Islet of Langerhans (tissue), 1 donor: ENCODE data around the gene SPTY2D1.
A peak's percentile ranks its signal among the peaks of the same experiment; 100 is the strongest.
"Not testable (repeated sequence)": the region's sequence is repeated elsewhere in the genome, so short reads cannot be mapped to it uniquely, and the experiment has no call there.

ENCODE experiments used
- FAIRE-seq: peaks from one replicate; lab custom pipeline; 2011; peaks lifted over from hg19 to GRCh38; lab: Jason Lieb, UNC

Gene SPTY2D1, protein sequence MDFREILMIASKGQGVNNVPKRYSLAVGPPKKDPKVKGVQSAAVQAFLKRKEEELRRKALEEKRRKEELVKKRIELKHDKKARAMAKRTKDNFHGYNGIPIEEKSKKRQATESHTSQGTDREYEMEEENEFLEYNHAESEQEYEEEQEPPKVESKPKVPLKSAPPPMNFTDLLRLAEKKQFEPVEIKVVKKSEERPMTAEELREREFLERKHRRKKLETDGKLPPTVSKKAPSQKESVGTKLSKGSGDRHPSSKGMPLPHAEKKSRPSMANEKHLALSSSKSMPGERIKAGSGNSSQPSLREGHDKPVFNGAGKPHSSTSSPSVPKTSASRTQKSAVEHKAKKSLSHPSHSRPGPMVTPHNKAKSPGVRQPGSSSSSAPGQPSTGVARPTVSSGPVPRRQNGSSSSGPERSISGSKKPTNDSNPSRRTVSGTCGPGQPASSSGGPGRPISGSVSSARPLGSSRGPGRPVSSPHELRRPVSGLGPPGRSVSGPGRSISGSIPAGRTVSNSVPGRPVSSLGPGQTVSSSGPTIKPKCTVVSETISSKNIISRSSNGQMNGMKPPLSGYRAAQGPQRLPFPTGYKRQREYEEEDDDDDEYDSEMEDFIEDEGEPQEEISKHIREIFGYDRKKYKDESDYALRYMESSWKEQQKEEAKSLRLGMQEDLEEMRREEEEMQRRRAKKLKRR

DNA sequence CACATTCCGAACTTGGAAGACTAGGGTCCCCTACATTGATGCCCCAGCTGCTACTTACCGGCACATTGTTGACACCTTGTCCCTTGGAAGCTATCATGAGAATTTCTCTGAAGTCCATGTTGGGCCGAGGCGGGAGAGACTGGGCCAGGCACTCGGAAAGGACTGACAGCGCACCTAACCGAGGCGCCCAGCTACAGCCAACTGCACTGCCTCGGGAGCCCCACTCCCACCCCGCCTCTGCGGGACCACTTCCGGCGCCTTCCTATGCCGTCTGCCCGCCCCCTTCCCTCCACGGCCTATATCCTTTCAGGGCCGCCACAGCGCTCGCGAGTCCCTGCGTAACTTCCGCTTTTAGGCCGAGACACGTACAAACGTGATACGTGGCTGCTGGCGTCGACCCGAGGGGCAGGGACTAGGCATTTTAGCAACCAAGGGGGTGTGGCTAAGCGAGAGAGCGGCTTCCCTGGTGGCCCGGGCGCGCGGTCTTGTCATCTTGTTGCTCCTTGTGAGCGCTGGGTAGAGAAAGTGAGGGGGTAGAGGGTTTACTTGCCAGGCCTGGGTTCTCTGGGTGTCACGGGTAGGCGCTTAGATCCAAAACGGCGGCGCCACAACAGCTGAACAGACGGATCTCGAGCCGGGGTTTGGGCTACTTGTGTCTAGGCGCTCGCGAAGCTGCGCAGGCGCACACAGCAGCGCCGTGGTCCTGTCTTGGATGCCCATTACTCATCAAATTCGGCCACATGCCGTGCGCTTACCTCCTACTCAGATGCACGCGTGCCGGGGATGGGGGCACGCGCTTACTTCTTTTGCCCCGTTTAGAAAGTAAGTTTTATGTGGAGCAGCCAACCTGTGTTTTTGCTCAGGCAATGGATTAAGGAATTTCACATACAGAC lies at the start of gene SPTY2D1:
TSS of gene SPTY2D1 (minus strand) at position 203 of the 893 bp plus-strand sequence. CDS start at position 118, 85 bp downstream.
- peak; percentile 92 for FAIRE-seq

DNA sequence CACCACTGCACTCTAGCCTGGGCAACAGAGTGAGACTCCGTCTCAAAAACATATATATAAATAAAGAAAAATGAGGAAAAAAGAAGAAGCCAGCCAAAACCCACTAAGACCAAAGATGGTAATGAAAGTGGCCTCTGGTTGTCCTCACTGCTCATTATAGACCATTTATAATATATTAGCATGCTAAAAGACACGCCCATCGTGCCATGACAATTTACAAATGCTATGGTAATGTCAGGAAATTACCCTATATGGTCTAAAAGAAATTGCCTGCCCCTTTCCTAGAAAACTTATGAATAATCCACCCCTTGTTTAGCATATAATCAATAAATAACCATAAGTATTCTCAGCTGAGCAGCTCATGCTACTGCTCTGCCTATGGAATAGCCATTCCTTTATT lies 48.3 kb upstream of the SPTY2D1 start:
- FAIRE-seq, result no peak

DNA sequence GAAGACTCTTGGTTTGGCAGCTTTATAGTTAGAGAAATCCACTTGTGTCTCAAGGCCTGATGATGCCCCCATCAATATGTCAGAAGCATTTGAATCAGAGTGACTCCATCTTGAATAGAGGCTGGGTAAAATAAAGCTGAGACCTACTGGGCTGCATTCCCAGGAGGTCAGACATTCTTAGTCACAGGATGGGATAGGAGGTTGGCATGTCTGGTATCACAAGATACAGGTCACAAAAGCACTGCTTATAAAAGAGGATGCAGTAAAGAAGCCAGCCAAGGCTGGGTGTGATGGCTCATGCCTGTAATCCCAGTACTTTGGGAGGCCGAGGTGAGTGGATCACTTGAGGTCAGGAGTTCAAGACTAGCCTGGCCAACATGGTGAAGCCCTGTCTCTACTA lies 47.8 kb upstream of the SPTY2D1 start:
- FAIRE-seq, result not testable (repeated sequence)

DNA sequence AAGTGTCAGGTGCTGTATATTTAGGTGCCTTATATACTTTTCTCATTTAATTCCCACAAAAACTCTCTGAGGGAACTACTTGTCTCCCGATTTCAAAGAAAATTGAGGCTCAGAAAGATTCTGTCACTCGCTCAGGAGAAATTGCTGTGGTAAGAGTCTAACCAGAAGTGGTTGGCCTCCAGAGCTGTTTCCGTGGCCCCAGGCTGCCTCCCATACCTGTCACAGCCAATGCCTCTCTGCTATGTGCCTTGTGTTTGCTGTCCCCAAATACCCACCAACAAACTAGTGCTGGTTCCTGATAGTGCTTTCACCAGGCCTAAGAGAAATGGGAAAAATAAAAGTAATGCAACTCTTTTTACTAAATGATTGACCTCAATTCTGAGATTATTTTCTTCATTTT lies 43.4 kb upstream of the SPTY2D1 start:
- no peak for FAIRE-seq

DNA sequence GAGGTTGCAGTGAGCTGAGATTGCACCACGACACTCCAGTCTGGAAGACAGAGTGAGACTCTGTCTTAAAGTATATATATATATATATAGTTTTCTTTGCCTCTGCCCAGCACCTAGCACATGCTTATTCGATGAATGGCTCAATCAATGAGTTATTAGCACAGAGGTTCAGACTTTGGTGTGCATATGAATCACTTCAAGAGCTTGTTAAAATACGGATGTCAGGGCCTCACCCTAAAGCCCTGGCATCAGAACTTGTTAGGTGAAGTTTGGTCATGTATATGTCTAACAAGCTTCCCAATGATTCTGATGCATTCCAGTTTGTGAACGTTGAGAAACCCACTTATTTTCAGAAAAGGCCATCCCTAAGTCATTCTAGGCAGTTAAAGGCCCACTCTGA lies 42.7 kb upstream of the SPTY2D1 start:
- no peak for FAIRE-seq

DNA sequence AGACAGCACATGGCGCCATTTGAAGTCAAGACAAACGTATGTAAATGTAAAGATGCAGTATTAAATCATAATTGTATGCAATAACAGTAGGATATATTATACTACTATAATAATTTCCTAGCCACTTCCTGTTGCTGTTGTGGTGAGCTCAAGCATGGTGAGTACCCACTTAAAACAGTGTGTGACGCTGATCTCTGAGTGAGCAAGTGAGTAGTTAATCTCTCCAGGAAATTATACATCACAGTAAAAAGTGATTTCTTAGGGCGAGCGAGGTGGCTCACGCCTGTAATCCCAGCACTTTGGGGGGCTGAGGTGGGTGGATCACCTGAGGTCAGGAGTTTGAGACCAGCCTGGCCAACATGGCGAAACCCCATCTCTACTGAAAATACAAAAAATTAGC lies 38.1 kb upstream of the SPTY2D1 start:
- FAIRE-seq, result not testable (repeated sequence)

DNA sequence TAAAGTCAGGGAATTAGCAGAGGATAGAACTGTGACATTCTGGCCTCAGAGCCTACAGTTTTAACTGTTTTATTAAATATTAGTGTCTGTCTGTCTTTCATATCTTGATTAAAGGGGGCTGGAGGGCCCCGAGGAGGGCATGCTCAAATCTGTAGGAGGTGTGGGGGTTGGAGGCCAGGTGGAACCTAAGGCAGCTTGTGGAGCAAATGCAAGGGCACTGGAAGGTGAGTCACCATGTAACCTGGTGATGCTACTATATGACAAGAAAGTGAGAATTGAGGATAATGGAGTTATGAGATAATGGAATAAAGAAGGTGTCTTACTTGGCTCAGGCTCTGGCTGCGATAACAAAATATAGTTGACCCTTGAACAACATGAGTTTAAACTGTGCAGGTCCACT lies 37.1 kb upstream of the SPTY2D1 start:
- FAIRE-seq, result no peak

DNA sequence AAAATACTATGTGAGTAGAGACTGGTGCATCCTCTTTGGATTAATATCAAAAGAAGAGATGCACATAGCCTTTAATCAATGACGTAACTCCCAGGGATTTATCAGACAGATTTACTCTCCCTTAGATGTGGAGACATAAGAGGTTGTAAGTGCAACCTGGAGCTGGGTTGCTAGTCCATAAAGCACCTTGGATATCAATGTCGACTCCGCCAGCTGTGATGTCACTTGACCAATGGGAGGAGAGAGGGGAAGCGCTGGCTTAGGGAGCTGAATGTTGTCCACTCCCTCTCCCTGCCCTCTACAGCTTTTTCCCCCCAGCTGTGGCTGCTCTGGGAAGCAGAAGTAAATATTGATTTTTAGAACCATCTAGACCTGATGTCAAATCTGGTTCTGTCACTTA lies 35.6 kb upstream of the SPTY2D1 start:
- FAIRE-seq, result no peak

DNA sequence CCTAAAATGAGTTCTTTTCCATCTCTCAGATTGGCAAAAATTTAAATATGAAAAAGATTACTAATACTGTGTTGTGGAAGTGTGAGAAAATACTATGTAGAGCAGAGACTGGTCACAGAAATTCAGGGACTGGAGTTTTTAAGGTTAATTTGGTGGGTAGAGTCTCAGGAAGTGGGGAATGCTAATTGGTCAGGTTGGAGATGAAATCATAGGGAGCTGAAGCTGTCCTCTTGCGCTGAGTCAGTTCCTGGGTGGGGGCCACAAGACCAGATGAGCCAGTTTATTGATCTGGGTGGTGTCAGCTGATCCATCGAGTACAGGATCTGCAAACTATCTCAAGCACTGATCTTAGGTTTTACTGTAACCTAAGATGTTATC lies 35.1 kb upstream of the SPTY2D1 start:
- FAIRE-seq, result peak; percentile 5

DNA sequence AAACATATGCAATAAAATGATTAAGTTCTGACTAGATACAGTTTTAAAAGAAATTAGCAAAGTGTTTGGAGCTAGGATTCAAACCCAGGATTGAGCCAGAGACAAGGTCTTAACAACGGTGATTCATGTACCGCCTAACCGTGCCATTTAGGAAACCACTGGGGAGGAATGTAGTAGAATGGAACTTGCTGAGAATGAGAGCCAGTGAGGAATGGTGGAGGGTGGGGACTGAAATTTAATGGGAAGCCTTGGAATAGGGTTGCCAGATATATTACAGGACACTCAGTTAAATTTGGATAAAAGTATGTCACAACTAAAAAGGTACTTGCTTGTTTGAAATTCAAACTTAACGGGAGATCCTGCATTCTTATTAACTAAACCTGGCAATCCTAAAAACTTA lies 34.0 kb upstream of the SPTY2D1 start:
- no peak for FAIRE-seq

DNA sequence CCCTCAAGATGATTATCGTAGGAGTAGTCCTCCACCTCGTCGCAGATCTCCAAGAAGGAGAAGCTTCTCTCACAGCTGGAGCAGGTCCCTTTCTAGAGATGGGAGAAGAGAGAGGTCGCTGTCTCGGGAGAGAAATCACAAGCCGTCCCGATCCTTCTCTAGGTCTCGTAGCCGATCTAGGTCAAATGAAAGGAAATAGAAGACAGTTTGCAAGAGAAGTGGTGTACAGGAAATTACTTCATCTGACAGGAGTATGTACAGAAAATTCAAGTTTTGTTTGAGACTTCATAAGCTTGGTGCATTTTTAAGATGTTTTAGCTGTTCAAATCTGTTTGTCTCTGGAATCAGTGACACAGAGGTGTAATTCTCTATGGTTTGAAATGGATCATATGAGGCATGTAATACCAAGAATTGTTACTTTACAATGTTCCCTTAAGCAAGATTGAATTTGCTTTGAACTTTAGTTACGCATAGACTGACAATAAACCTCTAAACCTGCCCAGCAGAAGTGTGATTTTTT lies 31.3 kb upstream of the SPTY2D1 start:
- FAIRE-seq, result not testable (repeated sequence)

DNA sequence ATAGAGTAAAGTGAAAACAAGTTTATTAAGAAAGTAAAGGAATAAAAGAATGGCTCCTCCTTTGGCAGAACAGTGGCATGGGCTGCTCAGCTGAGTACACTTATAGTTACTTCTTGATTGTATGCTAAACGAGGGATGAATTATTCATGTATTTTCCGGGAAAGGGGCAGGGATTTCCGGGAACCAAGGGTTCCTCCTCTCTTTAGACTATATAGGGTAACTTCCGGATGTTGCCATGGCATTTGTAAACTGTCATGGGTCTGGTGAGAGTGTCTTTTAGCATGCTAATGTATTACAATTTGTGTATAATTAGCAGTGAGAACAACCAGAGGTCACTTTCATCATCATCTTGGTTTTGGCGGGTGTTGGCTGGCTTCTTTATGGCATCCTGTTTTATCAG lies 23.5 kb upstream of the SPTY2D1 start:
- no peak for FAIRE-seq

DNA sequence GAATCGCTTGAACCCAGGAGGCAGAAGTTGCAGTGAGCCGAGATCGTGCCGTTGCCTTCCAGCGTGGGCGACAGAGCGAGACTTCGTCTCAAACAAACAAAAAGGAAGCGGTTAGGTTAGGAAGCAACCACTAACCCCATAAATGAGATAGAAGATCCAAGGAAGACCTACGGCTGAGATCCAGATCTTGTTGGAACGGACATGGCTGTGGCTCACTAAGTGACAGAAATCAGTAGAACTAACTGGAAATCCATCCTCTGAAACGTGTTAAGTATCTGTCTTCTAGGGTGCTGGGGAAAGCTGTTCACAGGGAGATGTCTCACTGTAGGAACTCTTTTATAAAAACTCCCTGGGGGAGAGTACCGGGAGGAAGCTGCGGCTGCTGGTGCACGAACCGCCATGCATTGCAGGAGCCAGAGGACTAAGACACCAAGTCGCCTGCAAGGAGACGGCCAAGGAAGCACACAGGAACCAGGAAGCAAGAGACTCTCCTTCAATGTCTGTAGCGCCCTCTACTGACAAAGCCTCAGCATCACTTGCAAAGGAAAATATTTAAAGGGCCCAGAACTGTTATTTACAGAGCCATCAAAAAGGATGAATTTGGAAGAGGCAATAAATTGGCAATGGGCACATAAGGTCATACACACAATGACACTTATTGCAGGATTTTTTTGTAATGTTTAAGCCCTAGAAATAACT lies 16.9 kb upstream of the SPTY2D1 start:
- FAIRE-seq, result no peak

DNA sequence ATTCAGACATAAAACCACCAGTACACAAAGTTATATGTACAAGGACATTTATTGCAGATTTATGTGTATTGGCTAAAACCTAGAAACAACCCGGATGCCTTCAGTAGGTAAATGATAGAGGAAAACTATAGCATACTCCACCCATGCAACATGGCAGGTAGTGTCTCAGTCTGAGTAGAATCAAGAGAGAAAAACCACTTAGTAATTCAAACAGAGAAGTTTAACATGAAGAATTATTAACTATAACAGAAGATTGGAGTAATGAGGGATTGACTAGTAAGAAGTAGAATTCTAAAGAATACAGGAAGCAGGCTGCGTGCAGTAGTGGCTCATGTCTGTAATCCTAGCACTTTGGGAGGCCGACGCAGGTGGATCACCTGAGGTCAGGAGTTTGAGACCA lies 16.2 kb upstream of the SPTY2D1 start:
- no peak for FAIRE-seq

DNA sequence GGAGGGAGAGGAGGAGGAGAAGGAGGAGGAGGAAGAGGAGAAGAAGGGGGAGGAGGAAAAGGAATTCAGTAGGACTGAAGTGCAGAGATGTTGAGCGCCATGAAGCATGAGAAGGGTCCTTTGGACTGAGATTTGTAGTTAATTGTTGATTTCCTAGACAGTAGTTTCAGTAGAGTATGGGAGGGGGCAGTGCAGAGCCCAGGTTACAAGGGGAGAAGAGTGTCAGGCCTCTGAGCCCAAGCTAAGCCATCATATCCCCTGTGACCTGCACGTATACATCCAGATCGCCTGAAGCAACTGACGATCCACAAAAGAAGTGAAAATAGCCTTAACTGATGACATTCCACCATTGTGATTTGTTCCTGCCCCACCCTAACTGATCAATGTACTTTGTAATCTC lies 8.9 kb upstream of the SPTY2D1 start:
- FAIRE-seq, result not testable (repeated sequence)

DNA sequence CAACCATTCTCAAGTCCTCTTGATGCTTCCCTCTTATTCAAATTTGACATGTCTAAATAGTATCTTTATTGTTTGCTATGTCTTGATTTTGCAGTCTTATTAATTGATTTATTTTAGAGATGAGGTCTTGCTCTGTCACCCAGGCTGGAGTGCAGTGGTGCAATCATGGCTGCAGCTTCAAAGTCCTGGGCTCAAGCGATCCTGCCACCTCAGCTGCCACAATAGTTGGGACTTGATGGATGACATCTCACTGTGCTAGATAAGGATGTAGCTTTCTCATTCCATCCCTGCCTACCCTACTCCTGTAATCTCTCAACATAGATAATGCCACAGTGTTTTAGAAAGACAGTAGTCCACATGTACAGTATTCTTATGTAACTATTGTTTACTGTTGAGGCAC lies 7.5 kb upstream of the SPTY2D1 start:
- FAIRE-seq, result no peak

DNA sequence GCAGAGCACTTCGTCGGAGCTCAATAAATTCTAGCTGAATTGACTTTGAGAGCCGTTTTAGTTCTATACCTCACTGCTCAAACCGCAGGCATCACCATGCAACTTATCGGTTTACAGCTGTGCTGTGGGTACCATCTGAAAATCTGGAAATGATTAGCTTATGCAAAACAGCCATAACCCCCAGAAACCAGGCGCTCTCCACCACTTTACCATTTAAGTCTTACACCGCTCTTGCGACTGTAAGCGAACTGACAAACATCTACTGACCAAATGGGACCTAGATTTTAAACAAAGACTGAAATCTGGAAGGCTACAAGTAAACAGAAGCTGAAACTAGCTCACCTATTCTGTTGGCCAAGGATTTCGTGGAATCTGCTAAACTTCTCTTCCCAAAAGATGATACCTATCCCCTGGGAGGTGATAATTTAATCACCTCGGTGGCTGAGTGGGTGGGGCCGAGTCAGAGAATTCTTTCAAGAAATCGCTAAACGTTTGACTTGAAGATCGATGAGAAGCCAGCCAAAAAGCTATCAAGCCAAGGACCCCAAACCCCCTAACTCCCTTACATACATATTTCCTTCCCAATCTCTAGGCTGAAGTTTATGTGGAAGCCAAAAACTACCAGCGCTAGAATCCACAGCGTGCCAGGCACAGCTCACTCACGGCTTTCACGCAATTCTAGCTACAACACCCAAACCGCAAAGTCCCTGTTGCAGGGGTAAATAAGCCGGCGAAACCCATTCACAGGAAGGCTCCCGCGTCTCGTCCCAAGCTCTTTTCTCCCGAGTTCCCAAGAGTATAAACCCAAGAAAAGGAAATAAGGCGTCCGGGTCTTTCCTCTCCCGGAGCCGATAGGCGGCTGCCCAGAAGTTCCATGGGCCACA lies 644 bp downstream of the SPTY2D1 start:
- no peak for FAIRE-seq

DNA sequence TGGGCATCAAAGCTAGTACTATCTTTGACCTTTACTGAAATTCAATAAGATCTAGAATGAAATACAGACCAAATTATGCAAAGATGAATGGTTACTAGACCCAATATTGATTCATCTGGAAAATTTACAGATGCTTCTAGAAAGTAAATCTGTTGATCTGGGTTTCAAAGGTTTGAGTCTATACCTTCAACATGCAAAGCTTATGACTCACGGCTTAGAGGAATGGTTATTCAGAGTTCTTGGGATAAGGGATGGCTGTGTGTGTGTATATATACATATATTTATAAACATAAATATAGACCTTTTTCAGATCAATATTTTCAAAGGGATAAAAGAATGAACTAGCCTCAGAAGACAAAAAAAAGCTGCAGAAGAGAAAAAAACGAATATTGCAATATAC lies 1.3 kb downstream of the SPTY2D1 start:
- FAIRE-seq, result no peak

DNA sequence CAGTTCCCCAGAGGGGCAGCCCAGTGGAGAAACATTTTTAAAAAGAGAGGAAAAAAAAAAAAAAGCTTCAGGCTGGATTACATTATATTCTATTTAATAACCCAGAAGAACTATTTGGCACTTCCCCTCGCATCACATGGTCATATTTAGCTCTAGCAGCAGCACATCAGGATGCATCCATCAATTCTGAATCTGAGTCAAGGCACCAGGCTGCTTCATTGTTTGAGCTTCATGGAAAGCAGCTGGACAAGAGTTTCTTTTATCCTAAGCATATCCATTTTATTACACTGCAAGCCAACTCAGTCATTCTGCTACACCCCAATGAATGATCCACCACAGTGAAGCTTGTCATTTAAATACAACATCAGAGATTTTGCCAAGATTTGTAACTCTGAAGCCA lies 10.0 kb downstream of the SPTY2D1 start:
- no peak for FAIRE-seq

DNA sequence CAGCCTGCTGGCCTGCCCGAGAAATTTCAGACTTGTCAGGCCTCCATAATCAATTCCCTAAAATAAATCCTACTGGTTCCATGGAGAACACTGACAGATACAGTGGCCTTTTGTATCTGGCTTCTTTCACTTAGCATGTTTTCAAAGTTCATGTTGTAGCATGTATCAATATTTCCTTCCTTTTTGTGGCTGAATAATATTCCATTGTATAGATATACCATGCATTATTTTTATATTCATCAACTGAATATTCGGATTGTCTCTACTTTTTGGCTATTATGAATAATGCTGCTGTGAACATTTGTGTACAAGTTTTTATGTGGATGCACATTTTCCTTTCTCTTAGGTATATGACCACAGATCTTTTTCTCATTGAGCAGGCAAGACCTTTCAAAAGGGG lies 10.4 kb downstream of the SPTY2D1 start:
- FAIRE-seq, result no peak
